ENCODE measurements around the gene MAST4. TPM values are rescaled to one million over a fixed set of nuclear protein-coding genes. Genes with fewer than 3 reads are reported as not detected.

MAST4 gene
- total RNA-seq, 2 donors from 2014 or later, result 36.8 to 45.7 TPM

DNA sequence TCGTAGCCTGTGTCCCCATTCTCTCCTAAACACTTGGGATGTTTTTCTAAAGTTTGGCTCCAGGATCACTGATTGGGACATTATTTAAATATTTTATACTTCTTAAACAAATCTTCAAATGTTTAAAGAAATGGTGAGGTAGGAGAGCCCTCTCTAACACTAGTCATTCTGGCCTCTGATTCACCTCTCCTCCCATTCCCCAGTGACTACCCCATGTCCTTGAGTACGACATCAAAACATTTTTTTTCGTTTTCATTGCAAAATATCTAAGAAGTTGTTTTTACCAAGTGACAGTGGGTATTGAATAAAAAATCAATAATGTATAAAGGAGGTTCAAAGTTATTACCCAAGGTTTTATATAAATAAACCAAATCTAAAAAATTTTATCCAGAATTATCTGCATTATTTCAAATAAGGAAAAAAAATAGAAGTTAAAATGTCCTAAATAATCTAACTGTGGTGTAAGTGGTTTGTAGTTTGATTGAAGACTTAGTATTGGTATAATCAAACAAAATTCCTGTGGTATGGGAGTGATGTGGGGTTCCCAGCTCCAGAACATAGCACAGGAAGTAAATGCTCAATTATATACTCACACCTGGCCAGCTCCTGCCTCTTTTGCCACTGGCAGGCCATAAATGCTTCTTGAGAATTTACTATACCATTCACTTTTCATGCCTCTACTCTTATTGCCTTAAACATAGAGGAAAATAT lies 51.1 kb downstream of the MAST4 start:
- intact Hi-C loops (cut with DNase I), result no loop called here
- TF ChIP-seq, protein P1, sequence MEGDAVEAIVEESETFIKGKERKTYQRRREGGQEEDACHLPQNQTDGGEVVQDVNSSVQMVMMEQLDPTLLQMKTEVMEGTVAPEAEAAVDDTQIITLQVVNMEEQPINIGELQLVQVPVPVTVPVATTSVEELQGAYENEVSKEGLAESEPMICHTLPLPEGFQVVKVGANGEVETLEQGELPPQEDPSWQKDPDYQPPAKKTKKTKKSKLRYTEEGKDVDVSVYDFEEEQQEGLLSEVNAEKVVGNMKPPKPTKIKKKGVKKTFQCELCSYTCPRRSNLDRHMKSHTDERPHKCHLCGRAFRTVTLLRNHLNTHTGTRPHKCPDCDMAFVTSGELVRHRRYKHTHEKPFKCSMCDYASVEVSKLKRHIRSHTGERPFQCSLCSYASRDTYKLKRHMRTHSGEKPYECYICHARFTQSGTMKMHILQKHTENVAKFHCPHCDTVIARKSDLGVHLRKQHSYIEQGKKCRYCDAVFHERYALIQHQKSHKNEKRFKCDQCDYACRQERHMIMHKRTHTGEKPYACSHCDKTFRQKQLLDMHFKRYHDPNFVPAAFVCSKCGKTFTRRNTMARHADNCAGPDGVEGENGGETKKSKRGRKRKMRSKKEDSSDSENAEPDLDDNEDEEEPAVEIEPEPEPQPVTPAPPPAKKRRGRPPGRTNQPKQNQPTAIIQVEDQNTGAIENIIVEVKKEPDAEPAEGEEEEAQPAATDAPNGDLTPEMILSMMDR (IDR thresholded peaks at IDR 0.05), result no peak
- no peak for TF ChIP-seq POLR2AphosphoS5 (IDR thresholded peaks at IDR 0.05)
- no peaks in the 10 kb centered on the region for H3K27me3 ChIP-seq (replicated peaks; ENCODE audit: insufficient read depth)
- no peaks in the 10 kb centered on the region for H3K36me3 ChIP-seq
- 69% methylated on average over 3 of the region's 3 CpGs for WGBS
- H3K9me3 ChIP-seq, result no peaks in the 10 kb centered on the region
- H3K4me3 ChIP-seq, result no peak overlapping the region
- no peak for DNase-seq (ENCODE audit: low spot score)
- H3K27ac ChIP-seq, result no peak overlapping the region
- H3K4me1 ChIP-seq (replicated peaks), result no peaks in the 10 kb centered on the region

DNA sequence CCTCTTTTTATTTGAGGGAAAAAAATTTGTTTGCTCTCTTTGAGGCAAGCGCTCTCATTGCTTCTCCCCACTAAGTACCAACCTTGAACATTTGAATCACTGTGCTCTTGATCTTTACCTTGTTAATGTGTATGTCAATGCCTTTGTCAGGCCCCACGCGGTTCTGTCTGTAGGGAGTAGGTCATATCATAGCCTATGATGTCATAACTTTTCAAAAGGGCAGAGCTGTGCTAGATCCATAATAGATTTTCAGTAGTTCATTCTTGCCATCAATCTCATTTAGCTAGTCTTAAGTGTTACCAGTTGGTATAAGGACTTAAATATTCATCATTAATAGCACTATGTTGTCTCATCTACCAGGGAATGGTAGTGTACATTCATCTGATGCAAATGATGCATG lies 56.6 kb downstream of the MAST4 start:
- Histone ChIP-seq H3K27ac (no peak overlapping the region), H3K4me3 (no peak overlapping the region), H3K9me3 (no peaks in the 10 kb centered on the region), H3K27me3 (replicated peaks; ENCODE audit: insufficient read depth) (no peaks in the 10 kb centered on the region), H3K36me3 (no peaks in the 10 kb centered on the region), H3K4me1 (replicated peaks) (no peaks in the 10 kb centered on the region)
- intact Hi-C loops (cut with DNase I), result no loop called here
- no peak for DNase-seq (ENCODE audit: low spot score)
- TF ChIP-seq POLR2AphosphoS5 (IDR thresholded peaks at IDR 0.05), result no peak
- TF ChIP-seq, protein P1 (IDR thresholded peaks at IDR 0.05), result no peak
- TF ChIP-seq POLR2A (IDR thresholded peaks at IDR 0.05), result no peak
- WGBS, result 81% methylated on average over 3 of the region's 3 CpGs

DNA sequence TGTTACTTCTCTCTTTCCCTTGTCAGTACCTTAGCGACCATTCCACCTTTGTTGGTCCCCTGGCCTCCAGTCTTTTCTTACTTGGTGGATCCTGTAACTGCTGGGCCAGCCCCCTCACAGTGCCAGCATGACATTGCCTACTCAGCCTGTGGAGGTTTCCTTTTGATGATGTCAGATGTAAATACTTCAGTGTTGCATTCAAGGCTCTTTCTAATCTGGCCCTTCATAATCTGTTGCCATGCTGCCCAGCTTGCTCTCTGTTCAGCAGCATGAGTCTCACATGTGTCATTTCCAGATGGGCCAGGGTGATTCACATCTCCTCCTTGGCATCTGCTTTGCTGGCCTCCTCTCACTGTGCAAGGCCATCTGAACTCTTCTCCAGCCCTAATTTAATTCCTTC lies 57.1 kb downstream of the MAST4 start:
- 79% methylated on average over 1 of the region's 1 CpG for whole genome bisulfite sequencing
- H3K4me1 ChIP-seq (replicated peaks), result no peaks in the 10 kb centered on the region
- intact Hi-C loops (cut with DNase I), result no loop called here

DNA sequence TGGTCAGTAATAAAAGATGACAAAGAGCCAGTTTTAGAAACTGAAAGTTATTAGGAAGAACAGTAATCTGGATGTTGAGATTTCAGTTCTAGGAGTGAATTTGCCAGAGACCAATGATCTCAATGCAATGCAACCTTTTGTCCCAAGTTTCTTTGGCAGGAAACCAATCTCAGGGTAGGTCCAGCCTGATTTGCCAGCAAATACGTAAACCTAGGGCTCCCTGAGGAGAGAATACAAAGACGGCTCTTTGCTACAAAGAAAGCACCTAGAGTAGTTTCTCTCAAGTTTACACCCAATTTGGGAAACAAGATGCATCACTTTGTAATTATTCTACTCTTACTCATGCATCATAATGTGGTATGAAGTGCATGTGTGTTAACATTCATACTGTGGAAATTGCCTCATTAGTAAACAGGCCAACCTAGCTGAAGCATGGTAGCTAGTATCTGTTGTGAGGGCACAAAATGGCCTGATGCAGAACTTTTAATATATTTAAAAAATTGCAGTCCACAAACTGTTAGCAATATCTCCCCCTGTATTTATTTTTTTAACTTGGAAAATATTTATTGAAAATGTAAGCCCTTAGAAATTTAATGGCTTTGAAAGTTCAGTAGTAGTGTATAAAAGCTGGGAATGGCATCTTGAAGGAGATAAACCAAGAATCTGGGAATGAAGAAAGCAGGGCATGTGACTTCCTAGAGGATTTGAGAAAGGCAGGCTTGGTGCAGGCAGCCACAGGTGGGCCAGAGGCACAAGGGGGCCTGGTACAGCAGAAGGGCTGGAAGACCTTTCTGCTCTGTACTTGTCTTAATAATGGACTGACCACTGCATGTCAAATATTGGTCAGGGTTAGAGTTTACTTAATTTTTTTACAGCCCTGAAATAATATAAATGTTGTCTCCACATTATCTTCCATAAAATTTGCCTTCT lies 59.5 kb downstream of the MAST4 start:
- intact Hi-C loops (cut with DNase I), result no loop called here
- DNase-seq (ENCODE audit: low spot score), result no peak
- Histone ChIP-seq H3K9me3 (no peaks in the 10 kb centered on the region), H3K4me3 (no peak overlapping the region), H3K4me1 (replicated peaks) (no peaks in the 10 kb centered on the region), H3K27me3 (replicated peaks; ENCODE audit: insufficient read depth) (no peaks in the 10 kb centered on the region), H3K36me3 (no peaks in the 10 kb centered on the region), H3K27ac (no peak overlapping the region)
- TF ChIP-seq, protein P1 (IDR thresholded peaks at IDR 0.05), result no peak
- TF ChIP-seq POLR2A (IDR thresholded peaks at IDR 0.05) (no peak), POLR2AphosphoS5 (IDR thresholded peaks at IDR 0.05) (no peak)
- WGBS, result 29% methylated on average over 2 of the region's 2 CpGs

More for the DNA sequence above, 57.1 kb downstream of the MAST4 start:
- TF ChIP-seq POLR2A (IDR thresholded peaks at IDR 0.05) (no peak), POLR2AphosphoS5 (IDR thresholded peaks at IDR 0.05) (no peak)
- TF ChIP-seq, protein P1 (IDR thresholded peaks at IDR 0.05), result no peak
- Histone ChIP-seq H3K36me3 (no peaks in the 10 kb centered on the region), H3K27me3 (replicated peaks; ENCODE audit: insufficient read depth) (no peaks in the 10 kb centered on the region), H3K9me3 (no peaks in the 10 kb centered on the region), H3K4me3 (no peak overlapping the region), H3K27ac (no peak overlapping the region)
- no peak for DNase-seq (ENCODE audit: low spot score)
